ENCODE measurements around the gene ROBO2. TPM values are rescaled to one million over a fixed set of nuclear protein-coding genes. Genes with fewer than 3 reads are reported as not detected.

ROBO2 gene
- total RNA-seq, 1 experiment from 2014 or later: not detected

DNA sequence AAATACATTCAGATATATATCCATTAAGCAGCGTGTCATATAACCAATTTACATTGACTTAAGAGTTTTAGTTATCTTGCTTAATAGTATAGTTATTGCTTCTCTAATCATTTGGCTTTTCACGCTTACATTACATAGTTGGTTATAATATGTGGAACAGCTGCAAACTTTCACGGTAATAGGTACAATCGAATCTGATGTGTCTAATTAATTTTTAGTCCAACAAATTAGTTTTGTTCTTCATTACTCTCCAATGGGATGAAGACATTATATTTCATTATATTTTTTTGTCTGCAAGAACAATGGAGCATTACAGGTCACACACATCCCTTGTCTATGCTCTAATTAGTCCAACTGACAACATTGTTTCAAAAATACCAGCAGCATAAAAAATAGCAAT, 546.3 kb downstream of the ROBO2 start:
- no peak for DNase-seq (ENCODE audit: low read depth, low spot score)
- intact Hi-C loops (cut with micrococcal nuclease): no loop called here
- ATAC-seq: no peak
- Histone ChIP-seq H4K20me1 (ENCODE audit: insufficient read depth) (no peaks in the 10 kb centered on the region), H3K4me2 (ENCODE audit: low read length) (no peak overlapping the region), H2AFZ (ENCODE audit: low read depth, low read length, poor library complexity, severe bottlenecking) (no peak overlapping the region), H3K9ac (ENCODE audit: low read length) (no peak overlapping the region), H3K4me3 (replicated peaks in 1 of 2; ENCODE audit: low read depth in 1 of 2, low read length in 2 of 2) (no peak overlapping the region), H3K9me2 (ENCODE audit: insufficient read depth) (no peaks in the 10 kb centered on the region), H3K79me2 (ENCODE audit: insufficient read depth, low read length) (no peaks in the 10 kb centered on the region), H3K4me1 (ENCODE audit: control insufficient read depth in 1 of 2, insufficient read depth in 2 of 2, low read length in 2 of 2) (no peaks in the 10 kb centered on the region), H3K9me3 (ENCODE audit: control insufficient read depth in 1 of 2, insufficient read depth in 1 of 2, low read depth in 1 of 2, low read length in 2 of 2) (peaks cover 4 to 30% of the 10 kb centered on the region in 2 experiments; a peak in 2 of 4 replicates), H3K27ac (ENCODE audit: low read depth, low read length) (no peak overlapping the region), H3K36me3 (ENCODE audit: control insufficient read depth in 1 of 2, insufficient read depth in 2 of 2, low read length in 2 of 2) (no peaks in the 10 kb centered on the region), H3K27me3 (ENCODE audit: insufficient read depth, low read length) (no peaks in the 10 kb centered on the region)
- ChIA-PET RAD21 (ENCODE audit: low non-redundant PET in 1 of 2, low total read pairs in 2 of 2, uncharacterized antibody in 2 of 2, unreplicated experiment in 2 of 2) (no interaction called here), POLR2A (no interaction called here), CTCF (no interaction called here)
- TF ChIP-seq CBX3 (IDR thresholded peaks at IDR 0.05; ENCODE audit: low read depth) (no peak), YY1 (IDR thresholded peaks at IDR 0.05; ENCODE audit: extremely low read depth, insufficient replicate concordance, low read depth, low read length) (no peak), JUND (IDR thresholded peaks at IDR 0.05) (no peak), CEBPB (IDR thresholded peaks at IDR 0.05; ENCODE audit: low read depth) (no peak), POLR2AphosphoS5 (IDR thresholded peaks at IDR 0.05; ENCODE audit: low read depth, low read length) (no peak), EZH2 (IDR thresholded peaks at IDR 0.05) (no peak), ZFX (IDR thresholded peaks at IDR 0.05) (no peak), SIN3A (IDR thresholded peaks at IDR 0.05; ENCODE audit: low read depth) (no peak)
- TF ChIP-seq, protein P1, sequence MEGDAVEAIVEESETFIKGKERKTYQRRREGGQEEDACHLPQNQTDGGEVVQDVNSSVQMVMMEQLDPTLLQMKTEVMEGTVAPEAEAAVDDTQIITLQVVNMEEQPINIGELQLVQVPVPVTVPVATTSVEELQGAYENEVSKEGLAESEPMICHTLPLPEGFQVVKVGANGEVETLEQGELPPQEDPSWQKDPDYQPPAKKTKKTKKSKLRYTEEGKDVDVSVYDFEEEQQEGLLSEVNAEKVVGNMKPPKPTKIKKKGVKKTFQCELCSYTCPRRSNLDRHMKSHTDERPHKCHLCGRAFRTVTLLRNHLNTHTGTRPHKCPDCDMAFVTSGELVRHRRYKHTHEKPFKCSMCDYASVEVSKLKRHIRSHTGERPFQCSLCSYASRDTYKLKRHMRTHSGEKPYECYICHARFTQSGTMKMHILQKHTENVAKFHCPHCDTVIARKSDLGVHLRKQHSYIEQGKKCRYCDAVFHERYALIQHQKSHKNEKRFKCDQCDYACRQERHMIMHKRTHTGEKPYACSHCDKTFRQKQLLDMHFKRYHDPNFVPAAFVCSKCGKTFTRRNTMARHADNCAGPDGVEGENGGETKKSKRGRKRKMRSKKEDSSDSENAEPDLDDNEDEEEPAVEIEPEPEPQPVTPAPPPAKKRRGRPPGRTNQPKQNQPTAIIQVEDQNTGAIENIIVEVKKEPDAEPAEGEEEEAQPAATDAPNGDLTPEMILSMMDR (IDR thresholded peaks at IDR 0.05 in 2 of 3, conservative IDR thresholded peaks at IDR 0.05 in 1 of 3; ENCODE audit: borderline replicate concordance in 1 of 3, insufficient read depth in 1 of 3, low read depth in 2 of 3, low read length in 2 of 3): no peak
- TF ChIP-seq, protein P2, sequence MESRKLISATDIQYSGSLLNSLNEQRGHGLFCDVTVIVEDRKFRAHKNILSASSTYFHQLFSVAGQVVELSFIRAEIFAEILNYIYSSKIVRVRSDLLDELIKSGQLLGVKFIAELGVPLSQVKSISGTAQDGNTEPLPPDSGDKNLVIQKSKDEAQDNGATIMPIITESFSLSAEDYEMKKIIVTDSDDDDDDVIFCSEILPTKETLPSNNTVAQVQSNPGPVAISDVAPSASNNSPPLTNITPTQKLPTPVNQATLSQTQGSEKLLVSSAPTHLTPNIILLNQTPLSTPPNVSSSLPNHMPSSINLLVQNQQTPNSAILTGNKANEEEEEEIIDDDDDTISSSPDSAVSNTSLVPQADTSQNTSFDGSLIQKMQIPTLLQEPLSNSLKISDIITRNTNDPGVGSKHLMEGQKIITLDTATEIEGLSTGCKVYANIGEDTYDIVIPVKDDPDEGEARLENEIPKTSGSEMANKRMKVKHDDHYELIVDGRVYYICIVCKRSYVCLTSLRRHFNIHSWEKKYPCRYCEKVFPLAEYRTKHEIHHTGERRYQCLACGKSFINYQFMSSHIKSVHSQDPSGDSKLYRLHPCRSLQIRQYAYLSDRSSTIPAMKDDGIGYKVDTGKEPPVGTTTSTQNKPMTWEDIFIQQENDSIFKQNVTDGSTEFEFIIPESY (IDR thresholded peaks at IDR 0.05; ENCODE audit: extremely low read depth, insufficient replicate concordance, low read length): no peak
- BruUV-seq (replicated peaks): no TSS peak

Measured in HCT116 (cell line).